NOMO-1 (cell line): ENCODE measurements around the gene C16orf96.
A peak's percentile ranks its signal among the peaks of the same experiment; 100 is the strongest.

Experiments used
- DNase-seq, 2 experiments: peaks; one replicate each; lab custom pipeline; 2025; ENCODE audit not compliant: unreplicated experiment in 2 of 2; lab: John Stamatoyannopoulos, UW

Gene C16orf96

DNA sequence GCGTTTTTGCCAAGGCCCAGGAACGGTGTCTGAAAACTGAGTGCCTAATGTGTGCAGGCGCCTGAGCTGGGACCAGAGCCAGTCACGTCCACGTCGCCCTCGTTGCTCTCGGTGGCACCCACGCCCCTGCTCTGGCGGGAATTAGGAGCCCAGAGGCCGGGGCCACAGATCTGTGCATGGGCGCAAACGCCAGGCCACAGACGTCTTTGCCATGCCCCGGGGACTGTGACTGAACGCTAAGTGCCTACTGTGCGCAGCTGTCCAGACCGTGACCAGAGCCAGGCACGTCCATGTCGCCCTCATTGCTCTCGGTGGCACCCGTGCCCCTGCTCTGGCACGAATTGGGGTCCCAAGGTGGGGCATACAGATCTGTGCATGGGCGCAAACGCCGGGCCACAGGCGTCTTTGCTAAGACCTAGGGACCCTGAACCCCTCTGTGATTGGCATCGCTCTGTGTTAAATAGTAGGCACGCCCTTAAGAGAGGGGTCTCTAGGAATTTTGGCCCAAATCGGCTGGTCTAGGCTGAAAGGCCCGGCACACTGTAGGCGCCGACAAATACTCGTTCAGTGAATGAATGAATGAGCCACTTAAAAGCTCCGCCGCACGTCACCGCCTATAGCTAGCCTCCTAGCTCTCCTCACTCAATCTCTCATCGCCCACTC is 59.4 kb downstream of the C16orf96 start:
- no peak for DNase-seq

DNA sequence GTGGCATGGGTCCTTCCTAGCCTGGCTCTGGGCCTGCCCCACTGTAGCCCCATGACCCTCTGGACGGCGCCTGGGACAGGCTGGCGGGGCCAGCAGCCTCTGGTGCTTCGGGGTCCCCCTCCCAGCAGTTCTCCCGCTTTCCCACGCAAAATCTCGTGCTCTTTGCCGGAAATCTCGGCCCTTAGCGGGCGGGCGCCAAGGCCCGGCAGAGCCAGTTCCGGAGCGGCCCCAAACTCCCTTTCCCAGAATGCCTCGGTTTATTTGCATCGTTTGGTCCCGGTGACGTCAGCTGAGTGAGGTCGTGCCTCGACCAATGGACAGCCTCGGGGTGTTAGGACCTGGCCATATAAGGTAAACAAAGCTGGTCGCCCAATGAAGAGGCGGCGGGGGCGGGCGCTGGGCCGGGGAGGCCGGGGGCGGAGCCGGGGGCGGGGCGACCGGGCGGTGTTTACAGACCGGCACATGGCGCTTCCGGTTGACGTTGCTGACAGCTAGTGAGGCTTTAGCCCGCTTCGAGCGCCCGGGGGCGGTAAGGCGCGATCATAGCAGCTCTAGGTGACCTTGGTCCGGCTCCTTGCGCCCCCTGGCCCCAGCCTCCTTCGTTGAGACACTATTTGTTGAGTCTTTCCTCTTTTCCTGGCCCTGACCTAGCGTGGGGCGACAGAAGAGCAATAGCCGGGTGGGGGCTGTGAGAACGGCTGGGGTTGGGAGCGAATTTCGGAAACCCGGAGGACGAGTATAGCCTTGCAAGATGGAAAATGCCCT is 60.1 kb downstream of the C16orf96 start:
- DNase-seq: peak; percentile 100

DNA sequence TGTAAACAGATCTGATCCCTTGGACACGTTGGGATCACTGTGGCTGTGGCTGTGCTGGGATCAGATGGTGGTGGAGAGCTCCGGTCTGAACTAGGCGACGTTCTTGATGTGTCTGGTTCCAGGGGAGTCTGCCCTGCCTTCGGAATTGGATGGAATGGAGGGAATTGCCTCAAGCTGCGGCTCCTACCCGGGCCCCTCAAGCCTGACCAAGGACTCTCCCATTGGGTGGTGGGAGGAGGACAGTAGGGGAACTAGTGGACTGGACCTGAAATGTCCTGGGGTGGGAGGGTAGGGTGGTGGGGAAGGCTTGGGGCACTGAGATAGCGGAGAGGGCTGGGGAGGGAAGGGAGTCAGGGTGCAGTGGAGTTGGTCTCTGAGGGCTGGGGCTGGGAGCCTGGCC is 61.7 kb downstream of the C16orf96 start:
- DNase-seq: no peak

DNA sequence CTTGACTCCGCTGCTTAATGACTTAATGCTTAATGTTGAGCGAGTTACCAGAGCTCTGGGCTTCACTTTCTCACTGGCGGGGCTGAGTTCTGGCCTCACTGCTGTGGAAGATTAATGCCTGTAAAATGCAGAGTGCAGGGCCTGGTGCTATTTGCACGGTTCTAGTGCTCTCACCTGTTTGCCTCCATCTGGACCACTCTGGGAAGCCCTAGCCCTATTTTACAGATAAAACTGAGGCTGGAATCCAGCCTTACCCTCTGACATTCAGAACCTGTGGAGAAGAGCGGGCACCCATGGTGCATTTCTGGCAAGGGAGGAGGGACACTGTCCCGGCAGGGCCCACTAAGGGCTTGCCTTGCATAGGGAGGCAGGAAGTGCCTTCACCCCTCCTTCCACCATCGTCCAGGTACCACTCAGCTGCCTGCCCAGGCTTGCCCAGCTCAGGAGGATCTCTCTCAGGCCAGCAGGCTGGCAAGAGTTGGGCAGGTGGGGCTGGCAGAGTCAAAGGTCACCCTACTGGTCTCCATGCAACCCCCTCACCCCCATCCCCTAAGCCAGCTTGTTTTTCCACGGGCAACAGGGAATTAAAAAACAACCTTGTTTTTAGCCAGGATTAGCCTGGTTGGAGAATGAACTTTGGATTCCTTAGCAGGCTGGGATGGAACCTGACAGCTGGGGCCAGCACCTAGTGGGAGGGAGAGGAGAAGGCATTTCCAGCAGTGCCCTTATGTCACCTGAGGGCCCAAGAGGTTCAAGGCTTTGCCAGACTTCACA is 62.7 kb downstream of the C16orf96 start:
- no peak for DNase-seq

DNA sequence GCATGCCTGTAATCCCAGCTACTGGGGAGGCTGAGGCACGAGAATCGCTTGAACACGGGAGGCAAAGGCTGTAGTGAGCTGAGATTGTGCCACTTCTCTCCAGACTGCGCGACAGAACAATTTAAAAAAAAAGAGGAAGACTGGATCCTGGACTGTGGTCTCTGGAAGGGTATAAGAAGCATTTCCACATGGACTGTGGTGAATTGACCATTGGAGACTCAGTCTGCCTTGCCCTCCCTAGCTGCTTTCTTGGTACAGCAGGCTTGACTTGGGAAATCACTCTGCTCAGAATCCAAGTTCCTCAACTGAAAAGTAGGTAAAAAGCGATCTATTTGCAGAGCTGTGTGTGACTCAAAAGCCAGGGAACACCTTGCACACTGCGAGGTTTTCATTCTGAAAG is 67.5 kb downstream of the C16orf96 start:
- DNase-seq: peak in 1 of 2 experiments; percentile 35

DNA sequence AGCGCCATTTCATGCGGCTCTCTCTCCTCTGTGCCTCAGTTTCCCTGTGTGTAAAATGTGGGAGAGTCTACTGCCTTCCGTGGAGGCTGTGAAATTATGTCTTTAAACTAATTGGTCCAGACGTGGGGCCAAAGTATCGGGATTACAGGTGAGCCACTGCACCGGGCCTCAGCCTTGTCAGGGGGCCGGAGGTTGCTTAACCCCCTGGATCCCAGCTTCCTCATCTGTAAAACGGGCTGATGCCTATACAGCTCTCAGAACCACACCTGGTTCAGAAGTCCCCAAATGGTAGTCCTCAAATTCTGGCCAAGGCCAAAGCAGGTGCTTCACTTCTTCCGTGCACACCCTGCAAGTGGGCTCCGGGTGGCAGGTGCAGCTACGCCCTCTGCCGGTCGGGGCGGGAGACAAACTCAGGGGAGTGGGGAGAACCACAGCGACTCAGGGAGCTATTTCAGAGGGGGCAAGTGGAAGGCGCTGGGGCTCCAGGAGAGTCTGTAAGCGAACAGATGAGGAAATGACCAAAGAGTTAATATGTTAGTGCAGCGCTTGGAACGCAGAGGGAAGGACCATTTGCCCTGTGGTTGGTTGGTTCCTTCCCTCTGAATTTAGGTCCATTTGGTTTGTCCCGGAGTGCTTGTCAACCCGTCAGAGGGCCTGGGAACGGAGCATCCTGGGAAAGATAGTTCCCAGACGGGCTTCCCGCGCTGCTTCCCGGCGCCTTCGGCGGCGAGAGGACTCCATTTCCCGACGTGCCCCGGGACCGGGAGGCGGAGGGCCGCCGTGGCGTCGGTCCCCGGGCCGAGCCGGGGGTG is 68.1 kb downstream of the C16orf96 start, which contains the start of gene MGRN1:
MGRN1 (plus strand) TSS at position 812 of the 812 bp plus-strand sequence. CDS start 135 bp downstream, outside the sequence.
- DNase-seq: peak; percentile 94 to 96

DNA sequence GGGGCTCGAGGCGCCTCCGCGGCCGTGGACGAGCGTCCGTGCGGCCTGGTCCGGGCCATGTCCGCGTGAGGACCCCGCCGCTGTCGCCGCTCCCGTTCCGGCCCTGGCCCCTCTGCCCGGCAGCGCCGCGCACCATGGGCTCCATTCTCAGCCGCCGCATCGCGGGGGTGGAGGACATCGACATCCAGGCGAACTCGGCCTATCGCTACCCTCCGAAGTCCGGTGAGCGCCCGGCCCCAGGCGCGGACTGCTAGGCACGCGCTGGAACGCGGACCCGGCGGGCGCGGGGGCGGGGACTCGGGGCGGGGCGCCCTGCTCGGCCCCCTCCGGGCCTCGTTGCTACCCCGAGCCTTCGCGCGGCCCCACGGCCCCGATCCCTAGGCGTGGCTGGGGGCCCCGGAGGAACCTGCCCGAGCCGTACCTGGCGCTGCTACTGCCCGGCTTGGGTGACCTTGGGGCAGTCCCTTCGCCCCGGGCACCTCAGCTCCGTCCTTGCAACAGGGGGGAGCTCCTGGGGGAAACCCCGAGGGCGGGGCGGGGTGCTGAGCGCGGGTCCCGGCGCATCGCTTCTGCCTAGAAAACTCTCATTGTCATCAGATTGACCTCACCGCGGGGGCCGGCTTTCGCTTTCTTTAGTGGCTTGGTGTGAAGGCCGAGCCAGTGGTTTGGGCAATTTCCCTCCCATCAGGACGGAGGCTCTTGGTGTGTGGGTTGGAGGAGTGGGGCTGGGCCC is 68.9 kb downstream of the C16orf96 start:
- peak; percentile 49 to 64 for DNase-seq

DNA sequence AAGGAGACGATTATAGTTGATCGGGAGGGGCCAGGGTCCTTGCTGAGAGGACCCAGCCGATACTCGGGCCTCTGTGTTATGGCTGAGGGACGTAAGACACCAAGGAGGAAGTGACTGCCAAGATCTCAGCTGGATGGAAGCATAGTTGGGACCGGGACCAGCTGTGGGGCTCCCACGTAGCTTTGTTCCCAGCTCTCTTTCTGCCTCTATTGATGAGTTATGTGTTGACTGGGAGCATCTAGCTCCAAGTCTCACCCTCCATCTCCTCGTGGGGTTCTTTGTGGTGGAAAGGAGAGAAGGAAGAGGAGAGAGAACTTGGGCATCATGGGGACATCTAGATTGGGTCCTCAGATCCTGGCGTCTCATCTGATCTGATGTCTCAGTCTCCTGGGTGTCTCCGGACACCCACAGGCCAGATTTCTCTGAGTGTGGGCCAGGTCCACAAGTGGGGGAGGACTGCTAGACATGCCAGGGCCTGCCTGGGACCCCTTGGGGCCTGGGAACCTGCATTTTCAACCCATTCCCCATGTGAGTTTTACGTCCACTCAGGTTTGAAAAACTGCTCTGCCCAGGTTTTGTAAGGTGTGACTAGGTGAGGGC is 69.5 kb downstream of the C16orf96 start:
- peak in 1 of 2 experiments; percentile 64 for DNase-seq

DNA sequence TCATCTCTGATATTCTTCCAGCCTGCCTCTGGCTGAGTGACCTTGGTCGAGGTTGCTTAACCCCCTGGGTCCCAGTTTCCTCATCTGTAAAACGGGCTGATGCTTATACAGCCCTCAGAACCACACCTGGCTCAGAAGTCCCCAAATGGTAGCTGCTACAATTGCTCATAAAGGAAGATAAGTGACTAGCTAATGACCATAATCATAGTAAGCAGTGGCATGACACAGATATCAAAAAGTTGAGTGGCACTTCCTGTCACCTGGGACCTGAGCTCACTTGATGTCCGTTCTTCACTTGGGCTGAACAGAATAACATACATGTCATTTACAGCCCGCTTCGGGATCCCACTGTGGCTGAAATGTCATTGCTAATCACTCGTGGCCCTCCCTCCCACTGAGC is 70.3 kb downstream of the C16orf96 start:
- DNase-seq: no peak

DNA sequence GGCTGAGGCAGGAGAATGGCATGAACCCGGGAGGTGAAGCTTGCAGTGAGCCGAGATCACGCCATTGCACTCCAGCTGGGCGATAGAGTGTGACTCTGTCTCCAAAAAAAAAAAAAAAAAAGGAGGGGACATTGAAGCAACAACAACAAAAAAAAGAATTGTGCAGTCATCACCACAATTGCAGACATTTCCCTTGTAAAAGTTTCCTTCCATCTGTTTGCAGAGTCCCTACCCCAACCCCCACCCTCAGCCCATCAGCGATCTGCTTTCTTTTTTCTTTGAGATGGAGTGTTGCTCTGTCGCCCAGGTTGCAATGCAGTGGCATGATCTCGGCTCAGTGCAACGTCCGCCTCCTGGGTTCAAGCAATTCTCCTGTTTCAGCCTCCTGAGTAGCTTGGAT is 72.1 kb downstream of the C16orf96 start:
- no peak for DNase-seq

DNA sequence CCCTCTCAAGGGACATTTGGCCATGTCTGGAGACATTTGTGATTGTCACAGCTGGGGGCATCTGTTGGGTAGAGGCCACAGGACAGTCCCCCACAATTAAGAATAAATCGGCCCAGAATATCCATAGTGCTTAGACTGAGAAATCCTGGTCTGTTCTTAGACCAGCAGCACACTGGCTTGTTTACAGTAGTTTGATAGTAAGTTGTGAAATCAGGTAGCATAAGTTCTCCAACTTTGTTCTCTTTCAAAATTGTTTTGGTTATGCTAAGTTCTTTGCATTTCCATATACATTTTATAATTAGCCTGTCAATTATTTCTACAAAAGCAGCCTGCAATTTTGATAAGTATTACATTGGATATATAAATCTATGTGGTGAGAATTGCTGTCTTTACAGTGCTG is 75.3 kb downstream of the C16orf96 start:
- no peak for DNase-seq

DNA sequence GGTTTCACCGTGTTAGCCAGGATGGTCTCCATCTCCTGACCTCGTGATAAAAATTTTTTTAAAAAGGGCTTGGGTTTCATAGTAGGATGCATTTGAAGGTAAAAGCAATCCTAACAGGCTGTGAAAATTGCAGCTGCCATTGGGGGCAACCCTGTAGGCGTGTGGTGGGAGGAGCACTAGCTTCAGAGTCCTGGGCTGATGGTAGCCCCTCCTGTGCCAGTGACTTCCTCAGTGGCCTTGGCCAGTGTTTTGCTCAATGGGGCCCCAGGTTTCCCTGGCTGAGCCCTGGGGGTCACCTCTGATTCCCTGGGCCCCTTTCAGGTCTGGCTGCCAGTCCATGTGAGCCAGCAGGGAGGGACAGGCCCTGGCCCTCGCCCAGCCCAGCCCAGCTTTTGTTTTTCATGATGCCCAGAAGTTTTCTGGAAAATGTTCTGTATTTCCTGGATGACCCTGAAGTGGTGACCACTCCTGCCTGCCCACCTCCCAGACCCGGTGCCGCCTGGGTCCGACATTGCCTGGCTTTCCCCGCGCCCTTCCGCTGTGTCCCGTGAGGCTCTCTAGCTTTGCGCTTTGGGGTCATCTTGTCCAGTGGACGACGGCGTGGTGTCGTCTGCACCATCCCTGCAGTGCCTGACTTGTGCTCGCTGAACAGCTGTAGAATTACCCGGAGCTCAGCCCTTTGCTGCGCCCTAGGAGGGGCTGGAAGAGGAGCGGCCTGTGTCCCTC is 77.9 kb downstream of the C16orf96 start:
- no peak for DNase-seq

DNA sequence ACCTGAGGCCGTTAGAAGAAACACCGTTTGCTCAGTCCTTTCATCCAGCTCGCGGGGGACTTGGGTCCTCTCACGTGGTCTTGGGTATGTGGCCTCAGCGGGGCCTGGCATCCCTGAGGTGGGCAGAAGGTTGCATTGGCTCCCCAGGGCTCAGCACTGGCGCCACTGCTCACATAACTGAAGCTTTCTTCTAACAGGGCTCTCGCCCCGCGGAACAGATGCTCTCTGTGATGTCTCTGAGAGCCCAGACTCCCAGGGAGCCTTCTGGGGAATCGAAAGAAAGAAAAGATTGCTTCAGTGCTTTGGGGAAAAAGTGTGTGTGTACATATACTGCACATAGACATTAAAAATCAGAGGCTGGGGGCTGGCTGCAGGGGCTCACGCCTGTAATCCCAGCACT is 78.6 kb downstream of the C16orf96 start:
- no peak for DNase-seq

DNA sequence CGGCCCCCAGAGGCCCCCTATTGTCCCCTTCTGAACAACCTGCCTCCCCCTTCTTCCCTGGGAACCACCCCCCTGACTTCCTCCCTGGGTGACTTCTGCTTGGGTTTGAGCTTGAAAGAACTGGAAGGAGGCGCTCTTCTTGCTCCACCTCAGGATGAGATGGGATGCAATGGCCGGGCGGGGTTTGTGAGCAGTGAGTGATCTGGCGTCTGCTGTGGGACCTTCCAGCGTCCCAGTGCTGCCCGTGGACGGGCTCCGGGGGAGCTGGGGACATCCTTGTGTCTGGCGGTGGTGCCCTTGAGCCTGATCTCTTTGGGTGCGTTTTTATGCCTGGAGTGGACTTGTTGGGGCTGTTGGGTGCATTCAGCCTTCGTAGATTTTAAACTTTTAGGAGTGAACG is 80.1 kb downstream of the C16orf96 start:
- DNase-seq: no peak

DNA sequence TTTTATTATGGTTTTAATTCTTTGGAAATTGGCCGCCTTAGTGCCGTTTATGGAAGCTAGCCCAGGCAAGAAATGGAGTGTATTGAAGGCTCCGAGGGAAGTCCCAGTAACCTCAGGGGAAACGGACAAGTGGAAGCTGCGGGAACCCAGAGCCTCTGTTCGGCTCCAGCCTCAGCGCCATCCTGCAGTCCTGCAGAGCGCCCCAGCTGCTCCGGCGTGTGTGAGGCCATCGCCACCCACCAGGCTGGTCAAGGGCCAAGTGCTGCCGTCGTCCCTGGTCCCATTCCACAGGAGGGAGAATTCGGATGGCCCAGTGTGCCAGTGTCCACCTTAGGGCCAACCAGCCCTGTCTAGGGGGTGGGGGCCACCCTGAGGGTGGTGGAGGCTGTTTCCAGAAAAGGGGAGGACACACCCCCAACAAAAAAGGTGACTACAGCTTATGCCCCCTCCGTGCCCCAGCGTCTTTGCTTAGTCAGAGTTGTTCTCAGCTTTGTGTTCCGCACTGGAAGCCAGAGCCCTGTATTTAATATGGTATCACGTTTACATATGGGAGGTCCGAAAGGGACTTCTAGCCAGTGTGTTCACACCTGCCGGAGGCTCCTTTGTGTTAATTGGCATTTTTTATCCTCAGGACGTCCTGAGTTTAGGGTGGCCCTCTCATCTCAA is 81.5 kb downstream of the C16orf96 start:
- DNase-seq: no peak

DNA sequence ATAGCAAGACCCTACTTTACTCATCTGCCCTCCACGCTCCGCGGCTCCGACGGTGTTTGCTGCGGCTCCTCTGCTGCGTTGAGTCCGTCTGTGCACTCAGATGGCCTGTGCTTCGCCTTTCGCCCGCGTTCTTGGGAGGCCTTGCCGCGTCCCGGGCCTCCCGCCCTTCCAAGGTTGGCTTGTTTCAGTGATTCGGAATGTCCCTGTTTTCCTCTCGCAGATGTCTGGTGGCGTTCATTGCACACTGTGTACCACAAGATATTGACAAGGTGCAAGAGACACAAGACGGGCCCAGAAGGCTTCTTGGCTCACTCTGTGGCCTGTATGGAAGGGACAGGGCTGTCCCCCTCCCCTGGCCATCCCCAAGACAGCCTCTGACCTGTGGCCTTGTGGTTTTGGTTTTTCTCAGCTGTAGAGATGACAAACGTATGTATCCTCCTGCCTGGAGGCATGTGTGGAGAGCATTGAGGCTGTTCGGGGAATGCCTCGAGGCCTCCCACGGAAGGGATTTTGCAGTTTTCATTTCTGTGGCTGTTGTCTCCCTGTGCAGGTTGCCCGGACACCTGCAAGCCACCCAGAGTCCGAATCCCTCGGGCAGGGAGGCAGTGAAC is 83.9 kb downstream of the C16orf96 start:
- DNase-seq: no peak

DNA sequence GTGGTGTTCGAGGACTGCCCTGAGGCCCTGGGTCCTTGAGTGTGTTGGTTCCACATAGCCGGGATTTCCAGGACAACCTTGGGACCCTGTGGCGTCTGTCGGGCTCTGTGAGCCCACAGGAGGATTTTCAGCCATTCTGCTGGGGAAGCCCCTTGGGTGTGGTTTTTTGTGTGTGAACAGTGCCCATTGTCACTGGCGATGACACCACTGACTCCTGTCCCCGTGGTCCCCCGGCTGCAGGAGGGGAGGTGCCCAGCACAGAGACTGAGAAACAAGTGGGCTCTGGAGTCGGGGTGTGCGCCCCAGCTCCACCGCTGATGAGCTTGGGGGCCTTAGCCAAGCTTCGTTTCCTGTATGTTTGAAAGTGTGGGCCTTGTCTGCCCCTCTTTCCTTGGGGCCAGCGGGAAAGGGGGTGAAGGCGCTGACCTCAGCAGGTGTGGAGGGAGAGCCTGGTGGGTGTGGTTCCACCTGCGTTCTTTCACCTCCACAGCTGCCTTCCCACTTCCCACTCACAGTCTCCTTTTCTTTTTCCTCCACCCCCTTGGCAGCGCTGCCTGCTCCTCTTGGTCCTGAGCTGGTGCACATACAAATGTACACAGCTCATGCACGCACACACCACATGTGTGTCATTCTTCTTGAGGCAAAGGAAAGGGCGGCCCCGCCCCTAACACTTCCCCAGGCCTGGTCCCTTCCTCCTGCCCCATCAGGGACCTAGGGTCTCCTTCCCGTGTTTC is 84.6 kb downstream of the C16orf96 start:
- no peak for DNase-seq
